OCI-LY3 (cell line): Measurements from ENCODE around the gene MRPL55.

Experiments used
- EZH2phosphoT487 ChIP-seq: fragments of 200-600 bp; shearing (Covaris generic); IDR thresholded peaks from 2 replicates; pipeline ENCODE4 v1.6.1; 2018; ENCODE audit warnings: antibody characterized with exemption, mixed run types, low read depth
- TF ChIP-seq, protein P1 (sequence below): fragments of 200-600, 300-600 bp; sonication (generic); IDR thresholded peaks from 2 replicates; pipeline ENCODE4 v1.5.1; 2014; ENCODE audit warnings: antibody characterized with exemption, low read length, low read depth

- TF ChIP-seq, protein P1, sequence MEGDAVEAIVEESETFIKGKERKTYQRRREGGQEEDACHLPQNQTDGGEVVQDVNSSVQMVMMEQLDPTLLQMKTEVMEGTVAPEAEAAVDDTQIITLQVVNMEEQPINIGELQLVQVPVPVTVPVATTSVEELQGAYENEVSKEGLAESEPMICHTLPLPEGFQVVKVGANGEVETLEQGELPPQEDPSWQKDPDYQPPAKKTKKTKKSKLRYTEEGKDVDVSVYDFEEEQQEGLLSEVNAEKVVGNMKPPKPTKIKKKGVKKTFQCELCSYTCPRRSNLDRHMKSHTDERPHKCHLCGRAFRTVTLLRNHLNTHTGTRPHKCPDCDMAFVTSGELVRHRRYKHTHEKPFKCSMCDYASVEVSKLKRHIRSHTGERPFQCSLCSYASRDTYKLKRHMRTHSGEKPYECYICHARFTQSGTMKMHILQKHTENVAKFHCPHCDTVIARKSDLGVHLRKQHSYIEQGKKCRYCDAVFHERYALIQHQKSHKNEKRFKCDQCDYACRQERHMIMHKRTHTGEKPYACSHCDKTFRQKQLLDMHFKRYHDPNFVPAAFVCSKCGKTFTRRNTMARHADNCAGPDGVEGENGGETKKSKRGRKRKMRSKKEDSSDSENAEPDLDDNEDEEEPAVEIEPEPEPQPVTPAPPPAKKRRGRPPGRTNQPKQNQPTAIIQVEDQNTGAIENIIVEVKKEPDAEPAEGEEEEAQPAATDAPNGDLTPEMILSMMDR, result no peak
- TF ChIP-seq EZH2phosphoT487, result no peak
Observed at GRCh38 chr1:228154670-228155571, 45.8 kb upstream of the MRPL55 start.
